ENCODE data around the gene POFUT2. TPM values are rescaled to one million over a fixed set of nuclear protein-coding genes. Genes with fewer than 3 reads are reported as not detected.

POFUT2 gene
- total RNA-seq, 1 donor from 2014 or later = 31.9 TPM

DNA sequence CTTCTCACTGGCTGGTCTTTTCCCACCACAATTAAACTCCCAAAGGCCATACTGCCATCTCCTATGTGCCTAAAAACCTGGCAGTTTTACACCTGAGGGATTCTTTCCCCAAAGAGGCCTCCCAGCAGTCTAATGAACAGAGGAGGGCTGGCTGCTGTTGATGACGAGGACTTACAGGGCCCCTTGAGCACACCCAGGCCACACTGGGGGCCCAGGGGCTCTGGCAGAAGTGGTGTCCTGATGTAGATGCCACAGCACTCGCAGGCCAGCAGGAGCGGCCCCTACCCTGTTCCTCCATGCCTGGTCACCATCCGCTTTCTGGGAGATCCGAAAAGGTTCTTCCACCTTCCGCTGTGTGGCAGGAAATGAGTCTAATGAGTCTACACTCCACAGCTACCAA is 24.2 kb downstream of the POFUT2 start:
- no peak overlapping the region for H3K27ac Mint-ChIP-seq (ENCODE audit: unreplicated experiment)

DNA sequence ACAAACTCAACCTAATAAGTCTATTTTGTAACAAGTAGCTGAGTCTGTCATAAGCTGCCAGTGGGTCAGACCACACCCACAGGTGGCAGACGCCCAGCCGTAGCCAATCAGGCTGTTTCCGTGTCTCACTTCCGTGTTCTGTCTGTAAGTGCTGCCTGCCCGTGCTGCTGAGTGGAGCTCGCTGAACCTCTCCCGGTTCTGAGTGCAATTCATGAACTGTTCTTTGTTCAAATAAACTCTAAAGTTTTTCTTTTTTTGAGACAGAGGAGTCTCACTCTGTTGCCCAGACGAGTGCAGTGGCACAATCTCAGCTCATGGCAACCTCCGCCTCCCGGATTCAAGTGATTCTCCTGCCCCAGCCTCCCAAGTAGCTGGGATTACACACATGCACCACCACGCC is 25.1 kb downstream of the POFUT2 start:
- no peak overlapping the region for H3K27ac Mint-ChIP-seq (ENCODE audit: unreplicated experiment)
- TF ChIP-seq, protein P1, sequence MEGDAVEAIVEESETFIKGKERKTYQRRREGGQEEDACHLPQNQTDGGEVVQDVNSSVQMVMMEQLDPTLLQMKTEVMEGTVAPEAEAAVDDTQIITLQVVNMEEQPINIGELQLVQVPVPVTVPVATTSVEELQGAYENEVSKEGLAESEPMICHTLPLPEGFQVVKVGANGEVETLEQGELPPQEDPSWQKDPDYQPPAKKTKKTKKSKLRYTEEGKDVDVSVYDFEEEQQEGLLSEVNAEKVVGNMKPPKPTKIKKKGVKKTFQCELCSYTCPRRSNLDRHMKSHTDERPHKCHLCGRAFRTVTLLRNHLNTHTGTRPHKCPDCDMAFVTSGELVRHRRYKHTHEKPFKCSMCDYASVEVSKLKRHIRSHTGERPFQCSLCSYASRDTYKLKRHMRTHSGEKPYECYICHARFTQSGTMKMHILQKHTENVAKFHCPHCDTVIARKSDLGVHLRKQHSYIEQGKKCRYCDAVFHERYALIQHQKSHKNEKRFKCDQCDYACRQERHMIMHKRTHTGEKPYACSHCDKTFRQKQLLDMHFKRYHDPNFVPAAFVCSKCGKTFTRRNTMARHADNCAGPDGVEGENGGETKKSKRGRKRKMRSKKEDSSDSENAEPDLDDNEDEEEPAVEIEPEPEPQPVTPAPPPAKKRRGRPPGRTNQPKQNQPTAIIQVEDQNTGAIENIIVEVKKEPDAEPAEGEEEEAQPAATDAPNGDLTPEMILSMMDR (IDR thresholded peaks at IDR 0.05; ENCODE audit: partially characterized antibody, unreplicated experiment) = no peak
- DNase-seq = no peak
- peaks cover 5% of the 10 kb centered on the region for H3K4me1 Mint-ChIP-seq (ENCODE audit: low read depth, unreplicated experiment)
- H3K4me3 Mint-ChIP-seq (ENCODE audit: unreplicated experiment) = no peak overlapping the region
- peaks cover 4% of the 10 kb centered on the region for H3K27me3 Mint-ChIP-seq (ENCODE audit: unreplicated experiment)
- H3K36me3 Mint-ChIP-seq (ENCODE audit: unreplicated experiment) = peaks cover 11% of the 10 kb centered on the region
- H3K9me3 Mint-ChIP-seq (ENCODE audit: unreplicated experiment) = peaks cover 9% of the 10 kb centered on the region

More for the DNA sequence above, 24.2 kb downstream of the POFUT2 start:
- Mint-ChIP-seq H3K4me3 (ENCODE audit: unreplicated experiment) (no peak overlapping the region), H3K27me3 (ENCODE audit: unreplicated experiment) (peaks cover 4% of the 10 kb centered on the region), H3K4me1 (ENCODE audit: low read depth, unreplicated experiment) (peaks cover 3% of the 10 kb centered on the region), H3K9me3 (ENCODE audit: unreplicated experiment) (peaks cover 9% of the 10 kb centered on the region), H3K36me3 (ENCODE audit: unreplicated experiment) (peaks cover 14% of the 10 kb centered on the region)
- no peak for DNase-seq
- TF ChIP-seq, protein P1 (IDR thresholded peaks at IDR 0.05; ENCODE audit: partially characterized antibody, unreplicated experiment) = no peak

DNA sequence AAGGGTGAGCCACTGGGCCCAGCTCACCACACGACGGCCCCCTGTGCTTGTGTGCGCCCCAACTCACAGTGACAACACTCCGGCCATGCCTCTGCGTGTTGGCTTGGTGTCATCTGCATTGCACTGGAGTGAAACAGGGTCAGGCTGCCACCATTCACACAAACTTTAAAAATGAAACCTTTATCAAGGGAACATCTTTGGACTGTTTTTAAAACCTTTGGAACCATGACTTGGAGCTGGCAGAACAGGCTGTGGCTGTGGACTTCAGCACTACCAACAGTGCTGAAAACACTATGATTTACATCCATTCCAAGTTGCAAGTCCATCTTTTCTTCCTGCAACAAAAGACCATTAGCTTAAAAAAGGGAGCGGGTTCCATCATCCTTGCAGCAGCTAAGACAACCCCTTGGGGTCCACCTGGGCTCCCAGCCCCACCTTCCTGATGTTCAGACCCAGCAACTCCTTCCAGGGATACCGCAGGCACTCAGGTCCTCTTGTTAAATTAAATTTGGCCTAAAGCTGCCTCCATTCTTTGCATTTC is 25.6 kb downstream of the POFUT2 start:
- peaks cover 6% of the 10 kb centered on the region for H3K9me3 Mint-ChIP-seq (ENCODE audit: unreplicated experiment)
- TF ChIP-seq, protein P1 (IDR thresholded peaks at IDR 0.05; ENCODE audit: partially characterized antibody, unreplicated experiment) = no peak
- peaks cover 5% of the 10 kb centered on the region for H3K4me1 Mint-ChIP-seq (ENCODE audit: low read depth, unreplicated experiment)
- no peak overlapping the region for H3K4me3 Mint-ChIP-seq (ENCODE audit: unreplicated experiment)
- no peak overlapping the region for H3K27ac Mint-ChIP-seq (ENCODE audit: unreplicated experiment)
- H3K36me3 Mint-ChIP-seq (ENCODE audit: unreplicated experiment) = peaks cover 6% of the 10 kb centered on the region
- DNase-seq = no peak
- peaks cover 4% of the 10 kb centered on the region for H3K27me3 Mint-ChIP-seq (ENCODE audit: unreplicated experiment)

DNA sequence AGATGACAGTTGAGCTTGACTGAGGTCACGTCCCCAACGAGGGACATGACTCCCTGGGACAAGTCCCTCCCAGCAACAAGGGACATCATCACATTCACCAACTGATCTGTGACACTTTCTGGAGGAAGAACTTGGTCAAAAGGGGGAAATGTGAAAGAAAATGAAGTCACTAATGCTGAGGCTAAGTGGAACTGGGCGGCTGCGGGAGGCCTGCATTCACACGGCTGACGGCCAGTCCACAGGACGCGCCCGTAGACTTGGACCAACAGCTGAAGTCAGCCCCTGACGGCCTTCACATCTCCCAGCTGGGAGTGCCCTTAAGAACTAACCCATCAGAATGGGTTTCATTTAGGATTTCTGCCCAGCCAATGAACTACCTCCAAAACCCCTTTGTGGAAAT is 26.6 kb downstream of the POFUT2 start:
- Mint-ChIP-seq H3K9me3 (ENCODE audit: unreplicated experiment) (peaks cover 3% of the 10 kb centered on the region), H3K27me3 (ENCODE audit: unreplicated experiment) (peaks cover 4% of the 10 kb centered on the region), H3K27ac (ENCODE audit: unreplicated experiment) (no peak overlapping the region), H3K4me3 (ENCODE audit: unreplicated experiment) (no peak overlapping the region), H3K4me1 (ENCODE audit: low read depth, unreplicated experiment) (peaks cover 5% of the 10 kb centered on the region), H3K36me3 (ENCODE audit: unreplicated experiment) (no peaks in the 10 kb centered on the region)
- TF ChIP-seq, protein P1 (IDR thresholded peaks at IDR 0.05; ENCODE audit: partially characterized antibody, unreplicated experiment) = no peak
- no peak for DNase-seq

DNA sequence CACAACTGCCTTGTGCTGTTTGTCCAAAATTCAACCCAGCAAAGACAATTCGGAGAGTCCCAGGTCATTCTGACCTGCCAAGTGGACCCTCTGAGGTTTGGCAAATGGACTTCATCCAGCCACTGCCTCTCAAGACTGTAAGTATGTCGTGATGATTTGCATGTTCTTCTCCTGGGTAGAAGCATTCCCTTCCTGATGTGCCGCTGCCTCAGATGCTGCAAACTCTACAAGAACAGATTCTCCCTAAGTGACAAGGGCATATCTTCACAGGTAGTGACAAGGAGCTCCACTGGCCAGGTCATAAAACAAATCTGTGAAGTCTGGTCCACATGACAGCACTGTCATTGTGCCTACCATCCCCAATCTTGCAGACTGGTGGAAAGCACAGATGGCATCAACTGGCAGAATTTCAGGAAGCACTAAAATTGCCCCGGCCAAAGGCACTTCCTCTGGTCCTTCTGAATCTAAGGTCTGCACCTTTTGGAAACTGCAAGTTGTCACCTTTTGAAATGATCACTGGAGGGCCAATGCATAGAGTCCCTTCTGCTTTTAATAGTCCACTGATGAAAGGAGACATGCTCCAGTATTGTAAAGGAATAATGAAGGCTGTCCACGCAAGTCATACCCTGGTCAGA is 27.4 kb downstream of the POFUT2 start:
- H3K9me3 Mint-ChIP-seq (ENCODE audit: unreplicated experiment) = peaks cover 2% of the 10 kb centered on the region
- no peak overlapping the region for H3K27ac Mint-ChIP-seq (ENCODE audit: unreplicated experiment)
- DNase-seq = no peak
- no peaks in the 10 kb centered on the region for H3K36me3 Mint-ChIP-seq (ENCODE audit: unreplicated experiment)
- peaks cover 5% of the 10 kb centered on the region for H3K4me1 Mint-ChIP-seq (ENCODE audit: low read depth, unreplicated experiment)
- H3K4me3 Mint-ChIP-seq (ENCODE audit: unreplicated experiment) = no peak overlapping the region
- TF ChIP-seq, protein P1 (IDR thresholded peaks at IDR 0.05; ENCODE audit: partially characterized antibody, unreplicated experiment) = no peak
- H3K27me3 Mint-ChIP-seq (ENCODE audit: unreplicated experiment) = peaks cover 4% of the 10 kb centered on the region

Data from glutamatergic neuron (in vitro differentiated cells).